NCI-H187 (cell line): ENCODE data around the gene NAXD.
A peak's percentile ranks its signal among the peaks of the same experiment; 100 is the strongest.
"Not testable (repeated sequence)": the region's sequence is repeated elsewhere in the genome, so short reads cannot be mapped to it uniquely, and the experiment has no call there.

Source experiments
- DNase-seq, 2 experiments: peaks; one replicate each; lab custom pipeline; 2025; lab: John Stamatoyannopoulos, UW

NAXD gene

GRCh38 chr13:110615322-110616102, at the start of gene NAXD:
TSS of gene NAXD (plus strand) at chr13:110615545. CDS start at chr13:110615602, 57 bp downstream.
- DNase-seq, result peak; percentile 85 to 90

- no peak for DNase-seq
These were observed 49.2 kb upstream of the NAXD start for GRCh38 chr13:110566171-110566570.

GRCh38 chr13:110568612-110569011, 46.7 kb upstream of the NAXD start:
- no peak for DNase-seq

- DNase-seq, result not testable (repeated sequence)
These were observed 45.4 kb upstream of the NAXD start for GRCh38 chr13:110569962-110570361.

GRCh38 chr13:110570886-110571285, 44.5 kb upstream of the NAXD start:
- no peak for DNase-seq

GRCh38 chr13:110571896-110572777, 43.2 kb upstream of the NAXD start:
- DNase-seq, result no peak

- no peak for DNase-seq
These were observed 42.6 kb upstream of the NAXD start for GRCh38 chr13:110572778-110573118.

- no peak for DNase-seq
These were observed 41.2 kb upstream of the NAXD start for GRCh38 chr13:110574161-110574560.

- no peak for DNase-seq
These were observed 39.8 kb upstream of the NAXD start for GRCh38 chr13:110575322-110576069.

GRCh38 chr13:110576070-110576394, 39.3 kb upstream of the NAXD start:
- DNase-seq, result no peak

GRCh38 chr13:110576736-110577476, 38.4 kb upstream of the NAXD start:
- DNase-seq, result no peak

- DNase-seq, result no peak
These were observed 37.0 kb upstream of the NAXD start for GRCh38 chr13:110578363-110578762.

- no peak for DNase-seq
These were observed 34.5 kb upstream of the NAXD start for GRCh38 chr13:110580800-110581199.

GRCh38 chr13:110581506-110582185, 33.7 kb upstream of the NAXD start:
- no peak for DNase-seq

- no peak for DNase-seq
These were observed 32.9 kb upstream of the NAXD start for GRCh38 chr13:110582421-110582954.

GRCh38 chr13:110583178-110583865, 32.0 kb upstream of the NAXD start:
- no peak for DNase-seq

GRCh38 chr13:110589793-110590390, 25.5 kb upstream of the NAXD start:
- no peak for DNase-seq

GRCh38 chr13:110590577-110590976, 24.8 kb upstream of the NAXD start:
- DNase-seq, result no peak

GRCh38 chr13:110592665-110593064, 22.7 kb upstream of the NAXD start:
- DNase-seq, result no peak
